NCI-H1930 (cell line): Measurements from ENCODE around the gene COL24A1.
A peak's percentile ranks its signal among the peaks of the same experiment; 100 is the strongest.
"Not testable (repeated sequence)": the region's sequence is repeated elsewhere in the genome, so short reads cannot be mapped to it uniquely, and the experiment has no call there.

Experiments
- DNase-seq, 2 experiments: peaks; one replicate each; lab custom pipeline; 2025; lab: John Stamatoyannopoulos, UW

Gene COL24A1

DNA sequence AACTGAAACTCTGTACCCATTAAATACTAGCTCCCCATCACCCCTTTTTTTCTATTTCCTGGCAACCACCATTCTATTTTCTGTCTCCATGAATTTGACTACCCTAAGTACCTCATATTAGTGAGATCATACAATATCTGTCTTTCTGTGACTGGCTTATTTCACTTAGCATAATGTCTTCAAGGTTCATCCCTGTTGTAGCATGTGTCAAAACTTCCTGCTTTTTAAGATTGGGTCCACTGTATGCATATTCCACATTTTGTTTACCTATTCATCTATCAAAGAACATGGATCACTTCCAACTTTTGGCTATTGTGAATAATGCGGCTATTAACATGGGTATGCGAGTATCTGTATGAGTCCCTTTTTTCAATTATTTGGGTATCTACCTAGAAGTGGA lies 266.7 kb downstream of the COL24A1 start:
- DNase-seq = no peak

DNA sequence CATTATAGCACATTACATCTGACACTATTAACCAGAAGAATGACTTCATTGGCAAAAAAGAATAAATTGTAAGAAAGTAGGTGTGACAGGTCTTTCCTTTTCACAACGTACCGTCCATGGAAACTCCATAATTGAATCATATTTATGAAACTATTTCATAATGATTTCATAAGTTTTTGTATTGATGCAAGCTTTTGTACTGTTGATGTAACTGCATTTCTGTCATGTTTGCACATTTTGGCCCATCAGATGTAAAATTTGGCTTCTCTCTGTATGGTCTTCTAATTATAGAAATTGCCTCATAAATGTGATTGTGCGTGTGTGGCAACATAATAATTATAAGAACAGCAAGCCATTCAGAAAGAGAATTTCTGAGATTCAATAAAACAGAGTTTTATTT lies 267.7 kb downstream of the COL24A1 start:
- peak in 1 of 2 experiments; percentile 9 for DNase-seq

DNA sequence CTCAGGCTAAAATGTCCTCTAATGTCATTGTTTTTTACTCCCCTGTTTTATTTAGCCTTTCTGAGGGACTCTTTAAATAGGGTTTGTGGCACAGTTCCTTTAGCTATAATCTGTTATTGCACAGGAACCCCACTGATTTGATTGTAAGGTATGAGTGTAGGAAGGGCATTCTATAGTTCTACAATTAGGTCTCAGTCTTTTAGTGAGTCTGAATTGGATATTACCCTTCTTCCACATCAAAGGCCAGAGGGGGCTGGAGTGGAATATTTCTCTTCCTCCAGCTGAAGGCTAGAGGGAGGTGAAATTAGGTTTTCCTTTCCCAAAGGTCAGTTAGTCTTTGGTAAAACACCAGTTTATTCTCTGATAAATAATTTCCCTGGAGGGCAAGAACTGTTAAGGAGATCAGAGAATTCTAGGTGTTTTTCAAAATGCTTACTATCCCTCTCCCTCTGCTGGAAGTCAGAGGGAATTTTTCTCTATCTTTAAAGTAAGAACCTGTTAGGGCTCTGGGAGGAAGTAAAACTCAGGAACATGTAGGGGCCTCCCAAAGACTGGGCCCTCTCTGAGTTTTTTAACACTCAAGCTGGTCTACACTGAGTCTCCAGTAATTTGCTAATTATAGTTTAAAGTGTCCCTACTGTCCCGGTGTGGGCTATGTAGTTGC lies 272.1 kb downstream of the COL24A1 start:
- DNase-seq = no peak

DNA sequence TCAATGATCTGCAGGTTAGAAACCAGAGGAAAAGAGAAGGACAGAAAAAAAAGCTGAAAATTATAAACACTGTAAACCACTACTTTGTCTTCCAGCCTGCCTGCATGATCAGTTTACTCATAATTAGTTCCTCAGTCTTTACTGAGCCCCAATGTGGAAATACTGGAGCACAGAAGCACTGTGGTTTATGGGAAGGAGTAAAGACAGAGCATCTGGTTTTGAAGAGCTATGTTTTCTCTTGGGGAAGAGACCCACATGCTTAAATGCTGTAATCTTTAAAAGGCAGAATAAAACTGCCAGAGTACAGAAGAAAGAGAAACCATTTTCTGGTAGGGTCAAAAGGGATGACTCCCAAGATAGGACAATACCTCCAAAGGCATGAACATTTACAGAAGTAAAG lies 289.4 kb downstream of the COL24A1 start:
- no peak for DNase-seq

DNA sequence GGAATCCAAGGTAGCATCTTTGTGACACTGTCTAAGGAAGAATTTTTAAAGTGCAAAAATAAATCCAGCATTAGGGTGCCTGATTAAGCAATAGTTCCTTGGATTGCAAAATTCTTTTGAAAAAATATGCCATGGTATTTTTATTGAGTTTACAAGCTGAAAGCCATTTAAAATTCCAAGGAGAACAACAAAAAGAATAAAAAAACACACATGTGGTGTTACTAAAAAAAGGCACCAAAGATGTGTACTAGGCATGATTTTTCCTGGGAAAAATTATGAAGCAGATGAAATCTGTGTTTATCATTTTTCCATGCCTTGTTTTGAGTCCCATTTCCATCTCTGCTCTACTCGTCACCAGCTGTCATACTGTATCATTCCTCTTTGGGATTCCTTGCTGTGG lies 291.4 kb downstream of the COL24A1 start:
- DNase-seq = no peak

DNA sequence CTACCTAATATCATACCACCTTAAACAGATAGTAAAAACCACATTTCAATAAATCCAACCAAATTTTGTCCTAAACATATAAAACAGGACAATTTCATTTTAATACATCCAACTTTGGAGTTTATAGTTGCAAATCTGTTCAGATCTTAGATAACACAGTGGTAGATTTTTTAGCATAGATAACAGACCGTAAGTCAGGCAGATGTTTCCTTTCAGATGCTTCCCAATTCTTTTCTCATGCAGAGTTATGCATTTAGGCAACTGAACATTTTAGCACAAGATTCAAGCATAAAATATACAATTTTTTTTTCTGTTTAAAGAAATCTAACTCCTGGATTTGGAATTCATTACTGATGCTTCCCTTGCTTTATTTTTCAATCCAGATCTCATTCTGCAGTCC lies 291.8 kb downstream of the COL24A1 start:
- no peak for DNase-seq

DNA sequence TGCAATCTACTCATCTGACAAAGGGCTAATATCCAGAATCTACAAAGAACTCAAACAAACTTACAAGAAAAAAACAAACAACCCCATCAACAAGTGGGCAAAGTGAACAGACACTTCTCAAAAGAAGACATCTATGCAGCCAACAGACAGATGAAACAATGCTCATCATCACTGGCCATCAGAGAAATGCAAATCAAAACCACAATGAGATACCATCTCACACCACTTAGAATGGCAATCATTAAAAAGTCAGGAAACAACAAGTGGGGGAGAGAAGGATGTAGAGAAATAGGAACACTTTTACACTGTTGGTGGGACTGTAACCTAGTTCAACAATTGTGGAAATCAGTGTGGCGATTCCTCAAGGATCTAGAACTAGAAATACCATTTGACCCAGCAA lies 292.9 kb downstream of the COL24A1 start:
- DNase-seq = not testable (repeated sequence)

DNA sequence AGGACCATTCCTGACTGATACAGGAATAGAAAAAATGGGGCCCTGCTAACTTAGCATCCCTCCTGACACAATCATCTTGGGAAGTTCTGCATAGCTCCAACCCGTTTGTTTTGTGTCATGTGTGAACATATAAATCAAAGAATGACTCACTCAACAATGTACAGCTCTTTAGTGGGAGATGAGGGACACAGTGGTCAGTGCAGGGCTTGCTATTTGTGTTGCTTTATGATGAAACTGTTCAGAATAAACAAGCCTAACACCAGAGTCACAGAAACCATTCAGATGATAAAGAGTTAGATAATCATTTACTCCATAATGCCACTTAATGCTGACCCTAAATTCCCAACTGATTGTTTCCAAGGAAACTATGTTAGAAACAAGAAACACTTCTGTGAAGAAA lies 294.1 kb downstream of the COL24A1 start:
- no peak for DNase-seq

DNA sequence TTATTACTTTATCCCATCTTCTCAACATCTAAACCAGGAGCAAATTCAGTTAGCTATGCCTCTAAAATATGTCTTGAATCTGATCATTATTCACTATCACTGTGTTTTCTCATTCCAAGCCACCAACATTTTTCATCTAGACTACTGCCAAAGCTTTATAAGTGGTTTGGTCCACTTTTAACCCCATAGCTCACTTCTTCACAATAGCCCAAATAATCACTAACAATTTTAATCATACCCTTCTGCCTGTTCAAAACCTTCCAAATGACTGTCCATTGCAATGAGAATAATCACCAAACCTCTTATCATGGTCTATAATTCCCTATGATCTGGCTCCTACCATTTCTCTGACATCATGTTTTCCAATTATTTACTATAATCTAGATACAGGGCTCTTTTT lies 298.6 kb downstream of the COL24A1 start:
- DNase-seq = no peak

DNA sequence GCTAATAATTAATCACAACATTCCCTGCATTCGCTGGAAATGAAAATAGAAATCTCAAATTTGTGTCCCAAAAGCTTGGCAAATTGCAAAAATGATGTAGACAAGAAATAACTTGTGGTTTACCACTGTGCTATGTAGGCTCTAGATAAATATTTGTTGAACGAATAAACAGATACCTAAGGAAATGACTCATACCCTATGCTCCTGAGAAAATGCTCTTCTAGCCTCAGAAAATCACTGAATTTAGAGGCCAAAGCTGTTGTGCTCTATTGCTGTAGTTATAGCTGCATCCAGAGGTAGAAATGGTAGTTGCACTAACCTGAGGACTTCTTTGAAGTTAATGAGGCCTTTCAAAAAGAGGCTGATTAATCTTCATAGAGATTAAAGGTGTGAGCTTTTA lies 306.3 kb downstream of the COL24A1 start:
- DNase-seq = no peak

DNA sequence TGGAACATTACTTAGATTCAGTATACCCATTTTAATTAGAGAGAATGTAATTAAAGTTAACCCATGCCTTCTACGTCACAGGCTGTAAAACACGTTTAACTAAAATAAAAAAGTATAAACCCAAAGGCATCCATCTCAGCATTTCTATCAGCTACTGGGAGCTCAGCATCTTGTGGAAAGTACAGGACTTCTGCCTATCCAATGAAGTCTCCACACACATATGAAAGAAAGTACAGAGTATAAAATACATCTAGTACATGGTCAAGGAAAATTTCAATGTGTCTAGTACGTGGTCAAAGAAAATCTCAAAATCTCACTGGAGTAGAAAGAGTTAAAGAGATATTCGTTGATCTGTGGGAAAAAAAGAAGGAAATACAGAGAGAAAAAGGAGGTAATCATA lies 306.9 kb downstream of the COL24A1 start:
- no peak for DNase-seq

DNA sequence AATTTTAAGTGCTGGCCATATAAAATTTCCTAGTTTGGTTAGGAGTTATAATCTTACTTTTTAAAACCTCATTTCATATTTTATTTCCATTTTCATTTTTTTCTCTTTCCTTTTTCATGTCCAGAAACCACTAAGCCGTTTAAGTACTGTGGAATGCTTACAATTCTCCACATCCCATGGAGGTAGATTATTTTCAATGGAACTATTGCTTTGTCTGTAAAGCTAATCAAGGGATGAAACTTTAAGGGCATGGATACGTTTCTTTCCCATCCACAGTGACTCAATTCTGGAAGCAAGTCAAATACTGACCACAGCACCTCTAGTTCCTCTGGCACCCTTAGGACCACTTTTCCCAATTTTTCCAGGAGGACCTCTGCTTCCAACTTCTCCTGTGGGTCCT lies 309.2 kb downstream of the COL24A1 start:
- DNase-seq = no peak

DNA sequence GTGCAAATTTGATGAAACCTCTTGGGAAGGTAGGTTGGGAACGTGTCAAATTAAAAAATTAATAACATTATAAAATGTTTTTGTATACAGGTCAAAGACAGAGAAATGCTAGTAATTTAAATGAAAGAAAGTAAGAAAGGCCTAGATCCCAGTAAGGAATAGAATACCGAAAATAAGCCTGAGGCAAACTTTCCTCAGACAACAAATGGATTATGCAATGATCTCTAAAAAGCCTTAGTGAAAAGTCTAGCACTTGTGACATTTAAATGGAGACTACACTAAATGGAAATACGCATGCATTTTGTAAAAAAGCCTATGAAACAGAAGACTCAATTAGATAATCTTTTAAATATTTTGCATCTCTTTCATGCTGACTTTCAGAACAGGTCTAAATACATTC lies 309.9 kb downstream of the COL24A1 start:
- DNase-seq = no peak

DNA sequence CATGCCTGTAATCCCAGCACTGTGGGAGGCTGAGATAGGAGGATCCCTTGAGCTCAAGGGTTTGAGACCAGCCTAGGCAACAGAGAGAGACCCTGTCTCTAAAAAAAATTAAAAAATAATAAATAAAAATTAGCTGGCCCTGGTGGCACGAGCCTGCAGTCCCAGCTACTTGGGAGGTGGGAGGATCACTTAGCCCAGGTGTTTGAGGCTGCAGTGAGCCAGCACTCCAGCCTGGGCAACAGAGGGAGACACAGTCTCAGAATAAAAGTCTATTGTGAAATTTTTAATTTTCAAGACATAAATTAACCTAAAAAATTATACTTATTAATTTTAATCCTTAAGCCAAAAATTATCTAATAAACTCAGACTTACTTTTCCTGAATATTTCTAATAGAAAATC lies 317.1 kb downstream of the COL24A1 start:
- DNase-seq = no peak

DNA sequence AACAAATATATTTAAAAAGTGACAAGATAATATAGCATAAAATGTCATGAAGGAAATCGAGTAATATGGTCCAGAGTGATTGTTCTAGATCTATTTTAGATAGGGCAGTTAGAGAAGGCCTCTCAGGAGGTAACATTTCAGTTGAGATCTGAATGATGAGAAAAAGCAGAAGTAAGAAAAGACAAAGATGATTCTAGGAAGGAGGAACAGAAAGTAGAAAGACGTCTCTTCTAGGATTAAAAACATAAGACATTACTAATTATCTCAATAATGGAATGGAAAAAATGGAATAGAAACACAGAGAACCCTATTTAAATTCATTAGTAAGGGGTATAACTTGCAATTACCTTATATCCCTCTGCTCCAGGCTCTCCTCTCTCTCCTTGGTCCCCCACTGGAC lies 318.3 kb downstream of the COL24A1 start:
- no peak for DNase-seq

DNA sequence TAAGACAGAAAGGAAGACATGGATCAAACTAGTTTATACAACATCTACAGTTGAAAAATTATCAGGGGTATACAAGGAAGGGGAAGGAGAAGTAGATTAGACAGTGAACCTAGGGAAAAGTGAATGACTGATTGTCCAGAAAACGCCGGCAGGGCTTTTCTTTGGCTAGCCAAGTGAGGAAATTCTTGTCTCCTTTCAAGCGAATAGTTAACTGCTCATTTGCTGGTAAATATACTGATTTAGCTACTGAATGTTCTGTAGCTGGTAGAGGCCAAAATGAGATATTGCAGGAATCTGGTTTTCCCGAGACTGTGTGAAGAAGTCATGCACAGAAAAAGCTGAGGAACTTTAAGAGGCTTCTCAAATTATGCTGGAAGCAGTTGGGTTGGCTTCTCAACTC lies 319.8 kb downstream of the COL24A1 start:
- no peak for DNase-seq

DNA sequence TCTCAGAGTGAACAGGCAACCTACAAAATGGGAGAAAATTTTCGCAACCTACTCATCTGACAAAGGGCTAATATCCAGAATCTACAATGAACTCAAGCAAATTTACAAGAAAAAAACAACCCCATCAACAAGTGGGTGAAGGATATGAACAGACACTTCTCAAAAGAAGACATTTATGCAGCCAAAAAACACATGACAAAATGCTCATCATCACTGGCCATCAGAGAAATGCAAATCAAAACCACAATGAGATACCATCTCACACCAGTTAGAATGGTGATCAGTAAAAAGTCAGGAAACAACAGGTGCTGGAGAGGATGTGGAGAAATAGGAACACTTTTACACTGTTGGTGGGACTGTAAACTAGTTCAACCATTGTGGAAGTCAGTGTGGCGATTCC lies 323.4 kb downstream of the COL24A1 start:
- DNase-seq = not testable (repeated sequence)

DNA sequence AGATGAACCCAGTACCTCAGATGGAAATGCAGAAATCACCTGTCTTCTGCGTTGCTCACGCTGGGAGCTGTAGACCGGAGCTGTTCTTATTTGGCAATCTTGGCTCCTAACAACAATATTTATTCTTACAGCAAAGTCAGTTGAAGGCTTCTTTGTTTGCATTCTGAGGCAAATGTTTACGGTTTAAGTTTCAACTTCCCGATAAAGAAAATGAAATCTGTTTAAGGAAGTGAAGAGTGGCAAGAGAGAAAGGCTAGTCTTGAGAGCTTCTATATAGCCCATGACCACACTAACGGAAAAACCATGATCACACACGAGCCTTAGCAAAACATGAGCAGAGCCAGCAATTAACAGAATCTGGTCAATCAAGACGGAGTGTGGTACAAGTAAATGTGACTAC lies 325.7 kb downstream of the COL24A1 start:
- DNase-seq = no peak

DNA sequence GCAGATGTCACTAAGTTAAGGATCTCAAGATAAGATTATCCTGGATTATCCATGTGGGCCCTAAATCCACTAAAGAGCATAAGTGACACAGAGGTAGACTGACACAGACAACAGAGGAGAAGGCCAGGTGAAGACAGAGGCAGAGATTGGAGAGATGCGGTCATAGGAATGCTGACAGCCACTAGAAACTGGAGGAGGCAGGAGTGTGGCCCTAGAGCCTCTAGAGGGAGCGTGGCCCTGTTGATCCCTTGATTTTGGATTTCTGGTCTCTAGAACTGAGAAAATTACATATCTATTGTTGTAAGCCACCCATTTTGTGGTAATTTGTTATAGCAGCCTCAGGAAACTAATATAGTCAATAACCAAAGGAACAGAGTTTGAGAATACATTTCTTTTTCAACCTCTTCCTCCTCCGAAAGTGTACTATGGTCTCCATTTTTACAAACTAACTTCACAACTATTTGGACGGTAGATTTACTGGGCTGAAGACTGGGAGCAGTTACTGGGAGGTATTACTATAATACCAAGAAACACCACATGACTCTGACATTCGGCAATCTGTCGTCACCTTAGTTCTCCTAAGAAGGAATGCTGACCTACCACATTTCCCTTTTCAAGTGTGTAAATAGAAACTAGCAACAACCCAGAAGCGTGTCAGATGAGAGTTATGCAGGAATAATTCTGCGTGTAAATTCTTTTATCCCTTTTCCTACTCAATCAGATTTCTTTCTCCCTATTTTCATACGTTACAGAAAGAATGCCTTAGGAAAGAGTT lies 332.3 kb downstream of the COL24A1 start:
- no peak for DNase-seq

DNA sequence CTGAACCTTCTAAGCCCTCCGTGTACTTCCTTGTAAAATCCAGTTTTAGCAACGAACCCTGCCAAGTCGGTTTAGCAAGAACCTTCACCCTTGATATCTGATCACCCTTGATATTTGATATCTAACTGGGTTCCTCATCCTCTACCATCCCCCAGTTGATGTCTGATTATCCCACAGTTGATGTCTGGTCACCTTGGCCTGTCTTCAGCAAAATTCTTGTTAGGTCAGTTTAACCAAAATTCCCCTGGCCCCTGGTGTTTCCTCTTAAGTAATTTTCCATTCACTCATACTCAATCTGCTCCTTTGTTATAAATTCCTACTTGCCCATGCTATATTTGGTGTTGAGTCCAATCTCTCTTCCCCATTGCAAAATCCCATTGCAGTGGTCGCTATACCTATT lies 333.9 kb downstream of the COL24A1 start:
- no peak for DNase-seq

DNA sequence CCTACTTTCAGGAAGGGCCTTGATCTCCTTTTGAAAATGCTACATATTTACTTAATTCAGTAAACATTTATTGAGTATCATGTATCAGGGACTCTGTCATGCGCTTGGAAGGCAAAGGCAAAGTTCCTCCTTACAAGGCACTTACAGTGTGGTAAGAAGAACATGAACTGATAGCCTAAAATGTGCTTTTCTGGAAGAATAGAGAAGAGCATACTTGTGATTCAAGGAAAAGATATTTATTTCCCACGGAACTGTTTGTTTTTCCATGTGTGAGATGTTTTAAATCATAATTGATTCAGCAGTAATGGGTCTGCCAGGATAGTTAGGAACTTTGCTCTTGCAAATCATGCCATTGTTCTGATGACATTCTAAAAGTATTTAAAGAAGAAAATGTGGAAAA lies 338.2 kb downstream of the COL24A1 start:
- peak in 1 of 2 experiments; percentile 32 for DNase-seq

DNA sequence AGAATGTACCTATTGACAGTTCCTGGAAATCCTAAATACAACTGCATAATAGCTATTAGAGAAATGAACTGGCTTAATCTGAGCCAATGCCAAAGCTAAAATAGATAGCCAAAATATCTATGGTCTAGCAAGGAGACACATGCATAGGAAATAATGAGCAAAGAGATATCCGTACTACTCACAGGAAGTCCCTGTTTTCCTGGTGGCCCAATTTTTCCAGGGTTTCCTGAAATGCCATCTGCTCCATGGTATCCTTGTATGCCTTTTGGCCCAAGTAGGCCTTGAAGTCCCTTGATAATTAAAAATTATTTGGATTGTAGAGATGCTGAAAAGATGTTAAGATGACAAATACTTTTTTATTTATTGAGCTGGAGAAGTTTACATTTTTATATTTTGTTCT lies 340.0 kb downstream of the COL24A1 start:
- DNase-seq = no peak

DNA sequence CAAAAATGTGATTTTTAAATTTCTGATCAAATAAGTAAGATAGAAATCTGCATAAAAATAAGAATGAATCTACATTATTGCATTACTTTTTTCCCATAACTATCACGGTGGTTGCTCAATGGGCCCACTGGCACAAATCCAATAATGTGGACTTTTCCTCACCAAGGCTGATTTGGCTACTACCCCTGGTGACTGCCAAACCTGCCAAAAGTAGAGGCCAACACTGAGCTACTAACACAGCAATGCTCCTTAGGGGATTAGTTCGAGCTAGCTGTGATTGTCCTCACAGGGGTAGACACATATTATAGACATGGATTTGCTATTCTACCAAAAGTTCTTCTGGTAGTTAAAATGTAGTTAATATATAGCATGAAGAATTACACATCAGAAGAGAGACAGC lies 340.7 kb downstream of the COL24A1 start:
- no peak for DNase-seq
